ENCODE results near the gene CCDC112. TPM values are rescaled to one million over a fixed set of nuclear protein-coding genes. Genes with fewer than 3 reads are reported as not detected.

Gene CCDC112
- total and polyA plus RNA-seq, 9 donors: 1.5 to 5.6 (median 3.1) TPM

DNA sequence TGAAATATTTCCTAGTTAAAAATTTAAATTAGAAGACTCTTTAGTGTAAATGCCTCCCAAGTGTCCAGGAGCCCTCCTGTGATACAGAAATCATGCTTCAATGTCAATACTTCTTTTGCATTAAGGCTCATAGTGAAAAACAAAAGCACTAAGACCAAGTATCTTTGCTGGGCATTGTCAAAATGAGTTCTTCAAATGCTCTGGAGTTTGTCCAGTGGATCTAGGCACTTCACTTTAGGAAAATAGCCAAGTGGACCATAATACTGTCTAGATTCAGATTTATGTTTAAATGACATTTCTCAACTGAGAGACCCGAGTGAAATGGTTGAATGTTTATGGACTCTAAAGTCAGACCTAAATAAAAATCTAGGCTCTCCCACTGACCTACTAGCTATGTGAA, 21.3 kb upstream of the CCDC112 start:
- no peaks in the 10 kb centered on the region for H3K27me3 ChIP-seq
- H3K9me3 ChIP-seq: no peaks in the 10 kb centered on the region
- intact Hi-C loops (cut with DNase I): no loop called here
- TF ChIP-seq EP300 (IDR thresholded peaks at IDR 0.05) (no peak), POLR2A (IDR thresholded peaks at IDR 0.05) (no peak)
- TF ChIP-seq, protein P1, sequence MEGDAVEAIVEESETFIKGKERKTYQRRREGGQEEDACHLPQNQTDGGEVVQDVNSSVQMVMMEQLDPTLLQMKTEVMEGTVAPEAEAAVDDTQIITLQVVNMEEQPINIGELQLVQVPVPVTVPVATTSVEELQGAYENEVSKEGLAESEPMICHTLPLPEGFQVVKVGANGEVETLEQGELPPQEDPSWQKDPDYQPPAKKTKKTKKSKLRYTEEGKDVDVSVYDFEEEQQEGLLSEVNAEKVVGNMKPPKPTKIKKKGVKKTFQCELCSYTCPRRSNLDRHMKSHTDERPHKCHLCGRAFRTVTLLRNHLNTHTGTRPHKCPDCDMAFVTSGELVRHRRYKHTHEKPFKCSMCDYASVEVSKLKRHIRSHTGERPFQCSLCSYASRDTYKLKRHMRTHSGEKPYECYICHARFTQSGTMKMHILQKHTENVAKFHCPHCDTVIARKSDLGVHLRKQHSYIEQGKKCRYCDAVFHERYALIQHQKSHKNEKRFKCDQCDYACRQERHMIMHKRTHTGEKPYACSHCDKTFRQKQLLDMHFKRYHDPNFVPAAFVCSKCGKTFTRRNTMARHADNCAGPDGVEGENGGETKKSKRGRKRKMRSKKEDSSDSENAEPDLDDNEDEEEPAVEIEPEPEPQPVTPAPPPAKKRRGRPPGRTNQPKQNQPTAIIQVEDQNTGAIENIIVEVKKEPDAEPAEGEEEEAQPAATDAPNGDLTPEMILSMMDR (IDR thresholded peaks at IDR 0.05): no peak
- H3K4me1 ChIP-seq (ENCODE audit: insufficient read depth): no peaks in the 10 kb centered on the region
- H3K4me3 ChIP-seq: no peak overlapping the region
- no peak for DNase-seq
- no peaks in the 10 kb centered on the region for H3K36me3 ChIP-seq
- 4 to 48% (median 35%) methylated on average over 1 of the region's 1 CpG for WGBS, 3 donors
- no peak overlapping the region for H3K27ac ChIP-seq

DNA sequence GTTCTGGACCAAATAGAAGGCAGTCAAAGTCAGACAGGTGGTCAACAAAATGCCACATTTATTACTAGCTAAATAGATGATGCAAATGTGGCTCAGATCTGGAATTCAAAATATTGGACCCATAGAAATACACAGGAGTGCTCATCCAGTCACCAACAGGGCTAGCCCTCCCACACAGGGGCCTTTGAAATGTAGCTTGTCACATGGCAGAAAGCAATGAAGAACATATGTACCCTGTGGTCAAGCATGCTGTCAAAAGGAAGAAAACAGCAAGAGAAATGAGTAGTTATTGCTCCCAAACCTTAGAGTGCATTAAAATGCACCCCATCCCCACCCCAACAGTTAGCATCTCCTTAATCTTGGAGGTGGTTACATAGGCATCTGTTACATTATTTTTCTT, 20.9 kb upstream of the CCDC112 start:
- intact Hi-C loops (cut with DNase I): no loop called here
- Histone ChIP-seq H3K9me3 (no peaks in the 10 kb centered on the region), H3K27me3 (no peaks in the 10 kb centered on the region), H3K4me3 (no peak overlapping the region), H3K27ac (no peak overlapping the region), H3K36me3 (no peaks in the 10 kb centered on the region), H3K4me1 (ENCODE audit: insufficient read depth) (no peaks in the 10 kb centered on the region)
- no peak for DNase-seq
- TF ChIP-seq POLR2A (IDR thresholded peaks at IDR 0.05) (no peak), EP300 (IDR thresholded peaks at IDR 0.05) (no peak)
- TF ChIP-seq, protein P1 (IDR thresholded peaks at IDR 0.05): no peak

DNA sequence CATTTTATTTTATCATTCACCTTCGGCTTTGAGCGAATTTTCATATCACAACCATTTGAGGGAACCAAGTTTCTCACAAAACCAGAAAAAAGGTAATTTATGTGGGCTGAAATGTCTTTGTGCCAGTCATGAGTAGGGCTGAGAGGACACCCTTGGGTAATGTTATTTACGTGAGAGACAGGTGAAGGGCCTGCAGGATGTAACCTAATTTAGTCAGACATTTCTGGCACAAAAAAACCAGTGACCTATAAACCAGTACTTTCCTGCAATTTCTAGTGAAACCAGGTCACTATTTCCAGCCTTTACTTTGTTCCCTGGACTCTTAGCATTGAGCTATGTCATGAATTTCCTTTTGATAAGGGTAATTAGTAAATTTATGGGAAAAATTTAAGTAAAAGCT, 17.2 kb upstream of the CCDC112 start:
- Histone ChIP-seq H3K36me3 (no peaks in the 10 kb centered on the region), H3K27ac (no peak overlapping the region), H3K27me3 (no peaks in the 10 kb centered on the region), H3K4me3 (no peak overlapping the region), H3K9me3 (no peaks in the 10 kb centered on the region), H3K4me1 (ENCODE audit: insufficient read depth) (no peaks in the 10 kb centered on the region)
- TF ChIP-seq, protein P1 (IDR thresholded peaks at IDR 0.05): no peak
- intact Hi-C loops (cut with DNase I): loop anchor here in 2 of 4 donors (5.0 kb wide), 1 partner anchor 274 kb away; no protein-coding TSS in a partner anchor
- WGBS, 3 donors: 87 to 94% (median 94%) methylated on average over 3 of the region's 3 CpGs
- DNase-seq: no peak

DNA sequence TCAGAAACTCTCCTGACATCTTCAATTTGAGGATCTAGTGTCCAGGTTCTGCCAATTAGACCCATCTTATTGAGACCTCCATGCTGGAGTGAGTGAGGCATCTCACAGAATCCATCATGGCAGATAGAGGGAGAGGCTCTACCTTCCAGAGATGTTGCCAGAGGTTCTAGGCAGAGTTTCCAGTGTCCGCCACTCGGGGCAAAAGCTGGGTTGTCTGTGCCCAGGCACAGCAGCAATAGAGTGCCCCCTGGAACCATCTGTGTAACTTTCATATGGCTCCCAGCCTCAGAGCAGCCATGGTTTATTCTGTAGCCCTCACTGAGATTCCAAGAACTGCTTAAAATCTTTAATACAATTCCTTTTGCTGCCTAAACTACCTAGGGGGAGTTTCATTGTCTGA, 16.6 kb upstream of the CCDC112 start:
- Histone ChIP-seq H3K9me3 (no peaks in the 10 kb centered on the region), H3K4me3 (no peak overlapping the region), H3K4me1 (ENCODE audit: insufficient read depth) (no peaks in the 10 kb centered on the region), H3K27ac (no peak overlapping the region), H3K27me3 (no peaks in the 10 kb centered on the region), H3K36me3 (no peaks in the 10 kb centered on the region)
- 77 to 91% (median 88%) methylated on average over 2 of the region's 2 CpGs for WGBS, 3 donors
- TF ChIP-seq POLR2A (IDR thresholded peaks at IDR 0.05) (no peak), EP300 (IDR thresholded peaks at IDR 0.05) (no peak)
- TF ChIP-seq, protein P1 (IDR thresholded peaks at IDR 0.05): no peak
- intact Hi-C loops (cut with DNase I): loop anchor here in 2 of 4 donors (5.0 kb wide), 1 partner anchor 274 kb away; no protein-coding TSS in a partner anchor
- DNase-seq: no peak

Data from ovary (tissue), 9 donors.